Measurements from ENCODE around the gene FUOM.
A peak's percentile ranks its signal among the peaks of the same experiment; 100 is the strongest.

Gene FUOM

GRCh38 chr10:133312016-133312768 is 45.6 kb downstream of the FUOM start:
- no peak overlapping the region for H3K4me3 ChIP-seq (ENCODE audit: low read depth, low read length)
- no peak for DNase-seq (ENCODE audit: low read depth)
- TF ChIP-seq CTCF (IDR thresholded peaks at IDR 0.05; ENCODE audit: control insufficient read depth, extremely low read depth, insufficient read depth): no peak

- no peak for TF ChIP-seq CTCF (IDR thresholded peaks at IDR 0.05; ENCODE audit: control insufficient read depth, extremely low read depth, insufficient read depth)
- DNase-seq (ENCODE audit: low read depth): no peak
- no peak overlapping the region for H3K4me3 ChIP-seq (ENCODE audit: low read depth, low read length)
Observed at GRCh38 chr10:133311570-133311969, 46.2 kb downstream of the FUOM start.

GRCh38 chr10:133310789-133311188 is 47.0 kb downstream of the FUOM start:
- TF ChIP-seq CTCF (IDR thresholded peaks at IDR 0.05; ENCODE audit: control insufficient read depth, extremely low read depth, insufficient read depth): no peak
- H3K4me3 ChIP-seq (ENCODE audit: low read depth, low read length): peak overlapping the region; percentile 81
- DNase-seq (ENCODE audit: low read depth): no peak

- no peak for DNase-seq (ENCODE audit: low read depth)
- H3K4me3 ChIP-seq (ENCODE audit: low read depth, low read length): peak overlapping the region; percentile 81
- no peak for TF ChIP-seq CTCF (IDR thresholded peaks at IDR 0.05; ENCODE audit: control insufficient read depth, extremely low read depth, insufficient read depth)
Observed at GRCh38 chr10:133310399-133310755, 47.4 kb downstream of the FUOM start.

GRCh38 chr10:133309720-133310398 is 48.0 kb downstream of the FUOM start:
- DNase-seq (ENCODE audit: low read depth): peak; percentile 54
- no peak for TF ChIP-seq CTCF (IDR thresholded peaks at IDR 0.05; ENCODE audit: control insufficient read depth, extremely low read depth, insufficient read depth)
- H3K4me3 ChIP-seq (ENCODE audit: low read depth, low read length): peak overlapping the region; percentile 81

GRCh38 chr10:133309100-133309719 is 48.6 kb downstream of the FUOM start:
- peak overlapping the region; percentile 81 for H3K4me3 ChIP-seq (ENCODE audit: low read depth, low read length)
- DNase-seq (ENCODE audit: low read depth): peak; percentile 78
- peak; percentile 44; the same call in 1 of the 2 replicates for TF ChIP-seq CTCF (IDR thresholded peaks at IDR 0.05; ENCODE audit: control insufficient read depth, extremely low read depth, insufficient read depth)

Data from LNCaP clone FGC (cell line).